ENCODE data around the gene IFITM1.
"Not testable (repeated sequence)": the region's sequence is repeated elsewhere in the genome, so short reads cannot be mapped to it uniquely, and the experiment has no call there.

The IFITM1 gene

DNA sequence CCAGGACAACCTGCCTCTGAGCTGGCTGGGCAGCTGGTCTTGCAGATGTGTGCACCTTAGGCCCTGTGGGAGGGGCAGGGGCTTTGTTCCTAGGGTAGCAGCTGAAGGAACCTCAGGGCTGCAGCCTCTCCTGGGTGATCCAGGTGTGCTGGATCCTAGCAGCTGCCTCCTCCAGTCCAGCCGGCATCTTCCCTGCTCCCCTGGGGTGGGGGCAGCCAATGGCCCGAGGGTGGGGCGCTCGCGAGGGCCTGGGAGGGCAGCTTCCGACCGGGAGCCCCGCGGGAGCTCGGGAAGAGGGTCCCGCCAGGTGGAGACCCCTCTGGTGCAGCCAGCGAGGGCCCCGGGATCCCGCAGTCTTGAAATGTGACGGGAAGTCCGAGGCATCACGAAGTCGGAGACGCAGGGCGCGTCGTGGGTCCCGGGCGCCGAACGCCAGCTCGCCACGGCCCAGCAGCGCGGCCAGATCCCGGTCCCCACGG is 1.7 kb downstream of the IFITM1 start:
- peaks cover 10% of the 10 kb centered on the region for H3K27me3 ChIP-seq (ENCODE audit: insufficient read depth, low read length)
- peaks cover 8% of the 10 kb centered on the region for H3K4me1 ChIP-seq (ENCODE audit: insufficient read depth, low read length, severe bottlenecking)
- H3F3A ChIP-seq (ENCODE audit: insufficient read depth, low read length), result no peaks in the 10 kb centered on the region
- H3K79me2 ChIP-seq (ENCODE audit: insufficient read depth, low read length), result no peaks in the 10 kb centered on the region
- H3K4me3 ChIP-seq (ENCODE audit: low read depth, low read length, poor library complexity, severe bottlenecking), result no peak overlapping the region
- TF ChIP-seq EZH2 (IDR thresholded peaks at IDR 0.05; ENCODE audit: borderline replicate concordance, low read length) (no peak), CTCF (IDR thresholded peaks at IDR 0.05; ENCODE audit: low read length) (no peak)
- H3K27ac ChIP-seq (ENCODE audit: low read depth, low read length, poor library complexity, severe bottlenecking), result no peak overlapping the region
- no peaks in the 10 kb centered on the region for H4K20me1 ChIP-seq (ENCODE audit: insufficient read depth, low read length)
- H3K36me3 ChIP-seq (ENCODE audit: insufficient read depth, low read length), result no peaks in the 10 kb centered on the region
- no peak overlapping the region for H3K9ac ChIP-seq (ENCODE audit: low read length)
- H2AFZ ChIP-seq (ENCODE audit: low read length), result no peak overlapping the region
- no peaks in the 10 kb centered on the region for H3K9me3 ChIP-seq (ENCODE audit: low read length)
- H3K9me2 ChIP-seq (ENCODE audit: low read depth, low read length), result no peaks in the 10 kb centered on the region
- no peak overlapping the region for H3K4me2 ChIP-seq (ENCODE audit: low read length)

GRCh38 chr11:316031-316701 is 2.3 kb downstream of the IFITM1 start:
- Histone ChIP-seq H3K9ac (ENCODE audit: low read length) (no peak overlapping the region), H3K36me3 (ENCODE audit: insufficient read depth, low read length) (no peaks in the 10 kb centered on the region), H3K4me3 (ENCODE audit: low read depth, low read length, poor library complexity, severe bottlenecking) (no peak overlapping the region), H3F3A (ENCODE audit: insufficient read depth, low read length) (no peaks in the 10 kb centered on the region), H3K9me3 (ENCODE audit: low read length) (no peaks in the 10 kb centered on the region), H3K4me2 (ENCODE audit: low read length) (no peak overlapping the region), H3K4me1 (ENCODE audit: insufficient read depth, low read length, severe bottlenecking) (peaks cover 8% of the 10 kb centered on the region), H2AFZ (ENCODE audit: low read length) (no peak overlapping the region), H3K9me2 (ENCODE audit: low read depth, low read length) (no peaks in the 10 kb centered on the region), H3K79me2 (ENCODE audit: insufficient read depth, low read length) (no peaks in the 10 kb centered on the region), H4K20me1 (ENCODE audit: insufficient read depth, low read length) (no peaks in the 10 kb centered on the region), H3K27ac (ENCODE audit: low read depth, low read length, poor library complexity, severe bottlenecking) (no peak overlapping the region), H3K27me3 (ENCODE audit: insufficient read depth, low read length) (peaks cover 10% of the 10 kb centered on the region)
- TF ChIP-seq CTCF (IDR thresholded peaks at IDR 0.05; ENCODE audit: low read length), result no peak
- no peak for TF ChIP-seq EZH2 (IDR thresholded peaks at IDR 0.05; ENCODE audit: borderline replicate concordance, low read length)

GRCh38 chr11:316891-317301 is 3.1 kb downstream of the IFITM1 start:
- no peak for TF ChIP-seq CTCF (IDR thresholded peaks at IDR 0.05; ENCODE audit: low read length)
- TF ChIP-seq EZH2 (IDR thresholded peaks at IDR 0.05; ENCODE audit: borderline replicate concordance, low read length), result no peak
- Histone ChIP-seq H3K79me2 (ENCODE audit: insufficient read depth, low read length) (no peaks in the 10 kb centered on the region), H3K36me3 (ENCODE audit: insufficient read depth, low read length) (no peaks in the 10 kb centered on the region), H3K4me3 (ENCODE audit: low read depth, low read length, poor library complexity, severe bottlenecking) (no peak overlapping the region), H3F3A (ENCODE audit: insufficient read depth, low read length) (no peaks in the 10 kb centered on the region), H3K9me2 (ENCODE audit: low read depth, low read length) (no peaks in the 10 kb centered on the region), H3K9ac (ENCODE audit: low read length) (no peak overlapping the region), H3K9me3 (ENCODE audit: low read length) (no peaks in the 10 kb centered on the region), H3K27ac (ENCODE audit: low read depth, low read length, poor library complexity, severe bottlenecking) (no peak overlapping the region), H3K4me2 (ENCODE audit: low read length) (no peak overlapping the region), H3K4me1 (ENCODE audit: insufficient read depth, low read length, severe bottlenecking) (peaks cover 8% of the 10 kb centered on the region), H2AFZ (ENCODE audit: low read length) (no peak overlapping the region), H4K20me1 (ENCODE audit: insufficient read depth, low read length) (no peaks in the 10 kb centered on the region), H3K27me3 (ENCODE audit: insufficient read depth, low read length) (peaks cover 7% of the 10 kb centered on the region)

DNA sequence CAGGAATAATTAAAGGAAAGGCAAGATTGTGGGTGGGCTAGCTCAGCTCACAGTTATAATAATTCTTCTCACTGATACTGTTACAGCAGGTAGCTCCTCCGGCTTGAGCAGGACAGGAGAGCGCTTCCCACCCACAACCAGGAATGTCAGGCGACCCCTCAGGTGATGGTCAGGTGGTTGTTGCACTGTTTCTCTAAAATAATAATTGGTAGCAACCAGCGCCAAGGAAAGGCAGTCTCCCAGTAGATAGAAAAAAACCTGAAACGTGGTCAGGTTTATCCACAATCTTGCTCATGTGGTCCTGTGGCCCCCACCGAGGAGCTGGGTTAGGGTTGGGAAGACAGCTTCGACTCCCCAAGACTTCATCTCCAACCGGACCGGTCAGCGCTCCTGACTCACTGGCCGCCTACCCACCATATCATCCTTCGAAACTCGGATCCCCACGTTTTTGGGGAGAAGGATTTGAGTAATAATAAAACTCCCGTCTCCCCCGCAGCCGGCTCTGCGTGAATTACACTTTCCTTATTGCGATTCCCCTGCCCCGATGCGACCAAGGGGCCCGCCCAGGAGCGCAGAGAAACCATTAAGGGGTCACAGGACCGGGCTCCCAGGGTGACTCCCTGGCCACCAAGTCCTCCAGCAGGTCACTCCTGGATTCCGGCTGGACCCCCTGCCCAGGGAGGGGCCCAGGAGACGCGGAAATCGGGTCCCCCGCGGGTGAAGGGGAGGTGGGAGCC is 4.0 kb downstream of the IFITM1 start:
- H3K9ac ChIP-seq (ENCODE audit: low read length); H3K9me3 ChIP-seq (ENCODE audit: low read length); H3K36me3 ChIP-seq (ENCODE audit: insufficient read depth, low read length); H3F3A ChIP-seq (ENCODE audit: insufficient read depth, low read length); H3K27me3 ChIP-seq (ENCODE audit: insufficient read depth, low read length); H3K9me2 ChIP-seq (ENCODE audit: low read depth, low read length); H3K4me1 ChIP-seq (ENCODE audit: insufficient read depth, low read length, severe bottlenecking); H2AFZ ChIP-seq (ENCODE audit: low read length); H3K27ac ChIP-seq (ENCODE audit: low read depth, low read length, poor library complexity, severe bottlenecking); H3K79me2 ChIP-seq (ENCODE audit: insufficient read depth, low read length); H3K4me2 ChIP-seq (ENCODE audit: low read length); H4K20me1 ChIP-seq (ENCODE audit: insufficient read depth, low read length); H3K4me3 ChIP-seq (ENCODE audit: low read depth, low read length, poor library complexity, severe bottlenecking): not testable (repeated sequence)

GRCh38 chr11:318405-319120 is 4.7 kb downstream of the IFITM1 start:
- not testable (repeated sequence) for H3K9ac ChIP-seq (ENCODE audit: low read length)

More at GRCh38 chr11:318405-319120, 4.7 kb downstream of the IFITM1 start:
- not testable (repeated sequence) for H3F3A ChIP-seq (ENCODE audit: insufficient read depth, low read length); H3K4me1 ChIP-seq (ENCODE audit: insufficient read depth, low read length, severe bottlenecking); H3K27ac ChIP-seq (ENCODE audit: low read depth, low read length, poor library complexity, severe bottlenecking); H3K9me3 ChIP-seq (ENCODE audit: low read length); H4K20me1 ChIP-seq (ENCODE audit: insufficient read depth, low read length); H3K9me2 ChIP-seq (ENCODE audit: low read depth, low read length); H3K36me3 ChIP-seq (ENCODE audit: insufficient read depth, low read length); H3K4me3 ChIP-seq (ENCODE audit: low read depth, low read length, poor library complexity, severe bottlenecking); H3K27me3 ChIP-seq (ENCODE audit: insufficient read depth, low read length); H3K79me2 ChIP-seq (ENCODE audit: insufficient read depth, low read length); H2AFZ ChIP-seq (ENCODE audit: low read length); H3K4me2 ChIP-seq (ENCODE audit: low read length)
